Peyer's patch (tissue), 4 donors: Measurements from ENCODE around the gene NAALADL1. TPM values are rescaled to one million over a fixed set of nuclear protein-coding genes. Genes with fewer than 3 reads are reported as not detected.
A peak's percentile ranks its signal among the peaks of the same experiment; 100 is the strongest.

Experiments
- DNase-seq, 3 donors: peaks; one replicate each; pipeline ENCODE4 v3.0.0-alpha.2; 2017 to 2019
- H3K27ac ChIP-seq, 4 donors: fragments of 200-600 bp; sonication (generic); one replicate each; pipeline ENCODE4 v1.5.1; 2016 to 2019
- H3K27me3 ChIP-seq, 2 donors: fragments of 200-600 bp; sonication (generic); one replicate each; pipeline ENCODE4 v1.5.1; 2019
- H3K36me3 ChIP-seq, 3 donors: fragments of 200-600 bp; sonication (generic); one replicate each; pipeline ENCODE4 v1.5.1; 2016 to 2019
- H3K4me1 ChIP-seq, 4 donors: fragments of 200-600 bp; sonication (generic); one replicate each; pipeline ENCODE4 v1.5.1; 2016 to 2019
- H3K4me3 ChIP-seq, 4 donors: fragments of 200-600 bp; sonication (generic); 1 replicate in 3 of 4; 2 replicates in 1 of 4; pipeline ENCODE4 v1.5.1; 2016 to 2019; ENCODE audit warnings: mild to moderate bottlenecking in 1 of 4
- H3K9me3 ChIP-seq, 4 donors: fragments of 200-600 bp; sonication (generic); one replicate each; pipeline ENCODE4 v1.5.1; 2016 to 2019; ENCODE audit warnings: mild to moderate bottlenecking in 1 of 4
- CTCF ChIP-seq, 6 experiments: fragments of 450-650 bp in 4 of 6; fragments of 200-600 bp in 2 of 6; sonication (generic) in 1 of 6; IDR thresholded peaks; one replicate each; pipeline ENCODE4 v1.5.1; 2017 to 2019; ENCODE audit warnings: antibody characterized with exemption in 6 of 6, mild to moderate bottlenecking in 3 of 6, moderate library complexity in 1 of 6
- POLR2A ChIP-seq, 2 donors: fragments of 450-650 bp; IDR thresholded peaks; one replicate each; pipeline ENCODE4 v1.5.1; 2017; ENCODE audit warnings: antibody characterized with exemption in 2 of 2, mild to moderate bottlenecking in 2 of 2, moderate library complexity in 2 of 2
- total RNA-seq, 4 donors: library from RNA; depleted of rRNA; stranded (reverse); fragments of >200 nt; gene quantifications; one replicate each; pipeline ENCODE4 v1.1.0, GENCODE V29; 2016

NAALADL1 gene
- total RNA-seq = 1,000 to 10,000 TPM in 2 of 4 donors, 100 to 1,000 TPM in 1, 10 to 100 TPM in 1; 40.4 to 1,241 (median 898) TPM

GRCh38 chr11:65058419-65059054, at the start of gene NAALADL1:
Gene NAALADL1 (minus strand): TSS chr11:65058553. CDS start chr11:65058521, 32 bp downstream.
- TF ChIP-seq CTCF (IDR thresholded peaks at IDR 0.05) = no peak
- peak; percentile 63 to 78 for TF ChIP-seq POLR2A (IDR thresholded peaks at IDR 0.05)
- DNase-seq = peak in 2 of 3 donors; percentile 85 to 86
- Histone ChIP-seq H3K36me3 (no peaks in the 10 kb centered on the region), H3K27ac (peak within 1 kb of the TSS in 3 of 4 donors; percentile 55 to 87 (median 76)), H3K27me3 (no peaks in the 10 kb centered on the region), H3K4me1 (peaks cover 0 to 24% (median 7%) of the 10 kb centered on the region in 4 donors), H3K9me3 (no peaks in the 10 kb centered on the region), H3K4me3 (peak within 1 kb of the TSS in 3 of 4 donors; percentile 27 to 58 (median 56))

- H3K27ac ChIP-seq = no peak overlapping the region
- no peak for TF ChIP-seq CTCF (IDR thresholded peaks at IDR 0.05)
- TF ChIP-seq POLR2A (IDR thresholded peaks at IDR 0.05) = no peak
Observed at GRCh38 chr11:65107751-65108468, 49.6 kb upstream of the NAALADL1 start.

GRCh38 chr11:65107078-65107477, 48.7 kb upstream of the NAALADL1 start:
- Histone ChIP-seq H3K36me3 (peaks cover 0 to 36% (median 0%) of the 10 kb centered on the region in 3 donors), H3K4me3 (no peak overlapping the region), H3K4me1 (peaks cover 0 to 17% (median 8%) of the 10 kb centered on the region in 4 donors), H3K27me3 (no peaks in the 10 kb centered on the region), H3K9me3 (no peaks in the 10 kb centered on the region), H3K27ac (no peak overlapping the region)
- TF ChIP-seq POLR2A (IDR thresholded peaks at IDR 0.05) (no peak), CTCF (IDR thresholded peaks at IDR 0.05) (no peak)
- DNase-seq = no peak

More at GRCh38 chr11:65107751-65108468, 49.6 kb upstream of the NAALADL1 start:
- Histone ChIP-seq H3K4me1 (peaks cover 0 to 25% (median 13%) of the 10 kb centered on the region in 4 donors), H3K9me3 (no peaks in the 10 kb centered on the region), H3K27me3 (no peaks in the 10 kb centered on the region), H3K4me3 (no peak overlapping the region), H3K36me3 (peaks cover 0 to 36% (median 0%) of the 10 kb centered on the region in 3 donors)
- no peak for DNase-seq

GRCh38 chr11:65104628-65105027, 46.3 kb upstream of the NAALADL1 start:
- TF ChIP-seq POLR2A (IDR thresholded peaks at IDR 0.05) = no peak
- no peak for TF ChIP-seq CTCF (IDR thresholded peaks at IDR 0.05)
- DNase-seq = no peak
- H3K4me1 ChIP-seq = no peaks in the 10 kb centered on the region
- H3K9me3 ChIP-seq = no peaks in the 10 kb centered on the region
- H3K36me3 ChIP-seq = peaks cover 0 to 35% (median 0%) of the 10 kb centered on the region in 3 donors
- no peaks in the 10 kb centered on the region for H3K27me3 ChIP-seq
- no peak overlapping the region for H3K4me3 ChIP-seq
- no peak overlapping the region for H3K27ac ChIP-seq

- Histone ChIP-seq H3K9me3 (no peaks in the 10 kb centered on the region), H3K36me3 (peaks cover 0 to 29% (median 0%) of the 10 kb centered on the region in 3 donors), H3K4me3 (no peak overlapping the region), H3K27ac (no peak overlapping the region), H3K27me3 (no peaks in the 10 kb centered on the region), H3K4me1 (no peaks in the 10 kb centered on the region)
- TF ChIP-seq POLR2A (IDR thresholded peaks at IDR 0.05) (no peak), CTCF (IDR thresholded peaks at IDR 0.05) (no peak)
- no peak for DNase-seq
Observed at GRCh38 chr11:65103476-65103875, 45.1 kb upstream of the NAALADL1 start.
